Measurements from ENCODE around the gene SCEL. TPM values are rescaled to one million over a fixed set of nuclear protein-coding genes. Genes with fewer than 3 reads are reported as not detected.

The SCEL gene
- total RNA-seq, 4 donors from 2014 or later: 255 to 453 (median 376) TPM

- Histone ChIP-seq H3K36me3 (no peaks in the 10 kb centered on the region), H3K9me3 (no peaks in the 10 kb centered on the region), H3K4me1 (peaks cover 3 to 22% (median 11%) of the 10 kb centered on the region in 3 donors), H3K4me3 (peak overlapping the region in 1 of 4 donors; percentile 8), H3K27ac (peak overlapping the region in 1 of 4 donors; percentile 23), H3K27me3 (no peaks in the 10 kb centered on the region)
- DNase-seq: no peak
- intact Hi-C loops (cut with DNase I): no loop called here
- TF ChIP-seq POLR2A (IDR thresholded peaks at IDR 0.05) (no peak), CTCF (IDR thresholded peaks at IDR 0.05) (no peak)
- WGBS, 2 donors: 0 to 75% methylated on average over 1 of the region's 1 CpG
Observed at GRCh38 chr13:77544355-77544754, 8.8 kb downstream of the SCEL start.

- no peak overlapping the region for H3K4me3 ChIP-seq
- H3K27ac ChIP-seq: peak overlapping the region in 1 of 4 donors; percentile 23
- no peaks in the 10 kb centered on the region for H3K9me3 ChIP-seq
- WGBS, 2 donors: 49 to 50% methylated on average over 4 of the region's 4 CpGs
- no peak for DNase-seq
- peaks cover 3 to 22% (median 11%) of the 10 kb centered on the region in 3 donors for H3K4me1 ChIP-seq
- intact Hi-C loops (cut with DNase I): no loop called here
- H3K27me3 ChIP-seq: no peaks in the 10 kb centered on the region
- H3K36me3 ChIP-seq: no peaks in the 10 kb centered on the region
- TF ChIP-seq POLR2A (IDR thresholded peaks at IDR 0.05): no peak
- TF ChIP-seq CTCF (IDR thresholded peaks at IDR 0.05): no peak
Observed at GRCh38 chr13:77544758-77545338, 9.3 kb downstream of the SCEL start.

GRCh38 chr13:77545626-77546412 lies 10.3 kb downstream of the SCEL start:
- intact Hi-C loops (cut with DNase I): no loop called here
- H3K9me3 ChIP-seq: no peaks in the 10 kb centered on the region
- 62 to 83% methylated on average over 3 of the region's 3 CpGs for WGBS, 2 donors
- no peaks in the 10 kb centered on the region for H3K36me3 ChIP-seq
- peaks cover 3 to 29% (median 11%) of the 10 kb centered on the region in 3 donors for H3K4me1 ChIP-seq
- no peak for TF ChIP-seq CTCF (IDR thresholded peaks at IDR 0.05)
- TF ChIP-seq POLR2A (IDR thresholded peaks at IDR 0.05): no peak
- H3K27me3 ChIP-seq: no peaks in the 10 kb centered on the region
- H3K4me3 ChIP-seq: no peak overlapping the region
- DNase-seq: no peak
- no peak overlapping the region for H3K27ac ChIP-seq

- Histone ChIP-seq H3K4me3 (no peak overlapping the region), H3K27ac (no peak overlapping the region), H3K36me3 (no peaks in the 10 kb centered on the region), H3K9me3 (no peaks in the 10 kb centered on the region), H3K27me3 (no peaks in the 10 kb centered on the region), H3K4me1 (peaks cover 3 to 36% (median 11%) of the 10 kb centered on the region in 3 donors)
- DNase-seq: no peak
- WGBS, 2 donors: 62 to 80% methylated on average over 1 of the region's 1 CpG
- intact Hi-C loops (cut with DNase I): no loop called here
- TF ChIP-seq POLR2A (IDR thresholded peaks at IDR 0.05) (no peak), CTCF (IDR thresholded peaks at IDR 0.05) (no peak)
Observed at GRCh38 chr13:77548095-77548494, 12.6 kb downstream of the SCEL start.

GRCh38 chr13:77548594-77548993 lies 13.1 kb downstream of the SCEL start:
- peaks cover 2 to 37% (median 10%) of the 10 kb centered on the region in 3 donors for H3K4me1 ChIP-seq
- no peaks in the 10 kb centered on the region for H3K36me3 ChIP-seq
- no peaks in the 10 kb centered on the region for H3K27me3 ChIP-seq
- no peak for TF ChIP-seq CTCF (IDR thresholded peaks at IDR 0.05)
- no peak for TF ChIP-seq POLR2A (IDR thresholded peaks at IDR 0.05)
- DNase-seq: no peak
- intact Hi-C loops (cut with DNase I): no loop called here
- 77 to 86% methylated on average over 3 of the region's 3 CpGs for WGBS, 2 donors
- no peaks in the 10 kb centered on the region for H3K9me3 ChIP-seq
- H3K4me3 ChIP-seq: no peak overlapping the region
- H3K27ac ChIP-seq: no peak overlapping the region

Measured in esophagus squamous epithelium (tissue), 5 donors.